NCI-H226 (cell line): ENCODE data around the gene GCDH.
A peak's percentile ranks its signal among the peaks of the same experiment; 100 is the strongest.
"Not testable (repeated sequence)": the region's sequence is repeated elsewhere in the genome, so short reads cannot be mapped to it uniquely, and the experiment has no call there.

Source experiments
- DNase-seq: peaks from one replicate; pipeline ENCODE4 v3.0.0-alpha.2; 2015

GCDH gene

GRCh38 chr19:12872941-12873890, 17.7 kb upstream of the GCDH start:
- no peak for DNase-seq

GRCh38 chr19:12873891-12874745, 16.8 kb upstream of the GCDH start:
- DNase-seq, result no peak

- DNase-seq, result no peak
Measured at GRCh38 chr19:12875086-12875485, 15.9 kb upstream of the GCDH start.

- DNase-seq, result no peak
Measured at GRCh38 chr19:12880551-12881171, 10.3 kb upstream of the GCDH start.

- peak; percentile 88 for DNase-seq
Measured at GRCh38 chr19:12881172-12881808, 9.7 kb upstream of the GCDH start, which contains the start of gene DNASE2. Gene DNASE2 (minus strand): TSS chr19:12881449. CDS start chr19:12881375, 74 bp downstream.

- DNase-seq, result no peak
Measured at GRCh38 chr19:12882589-12882988, 8.4 kb upstream of the GCDH start.

- no peak for DNase-seq
Measured at GRCh38 chr19:12884202-12884601, 6.8 kb upstream of the GCDH start.

- no peak for DNase-seq
Measured at GRCh38 chr19:12884627-12884925, 6.4 kb upstream of the GCDH start.

- DNase-seq, result no peak
Measured at GRCh38 chr19:12884926-12885748, 5.8 kb upstream of the GCDH start.

- DNase-seq, result no peak
Measured at GRCh38 chr19:12885749-12886650, 5.0 kb upstream of the GCDH start.

- DNase-seq, result no peak
Measured at GRCh38 chr19:12886651-12886968, 4.3 kb upstream of the GCDH start.

- no peak for DNase-seq
Measured at GRCh38 chr19:12886969-12887747, 3.8 kb upstream of the GCDH start, which contains the start of gene KLF1. Gene KLF1 (minus strand): TSS chr19:12887201. CDS start chr19:12887140, 61 bp downstream.

- no peak for DNase-seq
Measured at GRCh38 chr19:12888006-12888603, 2.9 kb upstream of the GCDH start.

GRCh38 chr19:12890299-12890786, 617 bp upstream of the GCDH start:
- DNase-seq, result not testable (repeated sequence)

GRCh38 chr19:12891553-12892021, 627 bp downstream of the GCDH start:
- no peak for DNase-seq

GRCh38 chr19:12893582-12893981, 2.6 kb downstream of the GCDH start:
- no peak for DNase-seq

GRCh38 chr19:12896460-12896859, 5.5 kb downstream of the GCDH start:
- no peak for DNase-seq

- no peak for DNase-seq
Measured at GRCh38 chr19:12899891-12900518, 9.0 kb downstream of the GCDH start.

GRCh38 chr19:12907166-12907565, 16.2 kb downstream of the GCDH start:
- DNase-seq, result no peak
